HG03354 (cell line): ENCODE data around the gene LRRC4B.

Experiments used
- ATAC-seq: cut with Tn5 transposase; IDR thresholded peaks from one replicate; pipeline ENCODE4 v1.9.1; 2021; ENCODE audit warnings: mild to moderate bottlenecking; ENCODE audit not compliant: unreplicated experiment, poor library complexity, severe bottlenecking

LRRC4B gene

GRCh38 chr19:50573741-50574461 is 5.7 kb upstream of the LRRC4B start:
- ATAC-seq, result no peak

- ATAC-seq, result no peak
These were observed 2.8 kb upstream of the LRRC4B start for GRCh38 chr19:50570997-50571396.

GRCh38 chr19:50569938-50570540 is 1.8 kb upstream of the LRRC4B start:
- no peak for ATAC-seq

GRCh38 chr19:50568728-50569698 is 778 bp upstream of the LRRC4B start:
- ATAC-seq, result no peak

- no peak for ATAC-seq
These were observed 988 bp downstream of the LRRC4B start for GRCh38 chr19:50567052-50567841.

- ATAC-seq, result no peak
These were observed 2.0 kb downstream of the LRRC4B start for GRCh38 chr19:50565984-50566903.

GRCh38 chr19:50564229-50565105 is 3.8 kb downstream of the LRRC4B start:
- ATAC-seq, result no peak

- ATAC-seq, result no peak
These were observed 4.6 kb downstream of the LRRC4B start for GRCh38 chr19:50563597-50563996.

GRCh38 chr19:50562996-50563395 is 5.2 kb downstream of the LRRC4B start:
- no peak for ATAC-seq

GRCh38 chr19:50562329-50562728 is 5.9 kb downstream of the LRRC4B start:
- ATAC-seq, result no peak

GRCh38 chr19:50559636-50560035 is 8.6 kb downstream of the LRRC4B start:
- ATAC-seq, result no peak

GRCh38 chr19:50558449-50558848 is 9.8 kb downstream of the LRRC4B start:
- ATAC-seq, result no peak

GRCh38 chr19:50558039-50558438 is 10.2 kb downstream of the LRRC4B start:
- no peak for ATAC-seq

- no peak for ATAC-seq
These were observed 11.1 kb downstream of the LRRC4B start for GRCh38 chr19:50557009-50557613.

- no peak for ATAC-seq
These were observed 11.8 kb downstream of the LRRC4B start for GRCh38 chr19:50556282-50557008.

GRCh38 chr19:50555450-50556281 is 12.6 kb downstream of the LRRC4B start:
- ATAC-seq, result no peak
